A549 (cell line): ENCODE results near the gene RPS6KB1.
A peak's percentile ranks its signal among the peaks of the same experiment; 100 is the strongest.

Experiments used
- BHLHE40 ChIP-seq: IDR thresholded peaks from 2 replicates; pipeline ENCODE4 v1.6.1; 2012; ENCODE audit warnings: low read depth, low read length, inconsistent platforms
- CTCF ChIP-seq: fragments of >200 bp; sonication (Bioruptor Twin); formaldehyde crosslinking; IDR thresholded peaks from 3 replicates; pipeline ENCODE4 v1.5.1; 2016
- KDM1A ChIP-seq: fragments of 200-600 bp; sonication (generic); IDR thresholded peaks from 2 replicates; pipeline ENCODE4 v1.6.1; 2016; ENCODE audit warnings: low read depth, mild to moderate bottlenecking
- POLR2A ChIP-seq: IDR thresholded peaks from 2 replicates; pipeline ENCODE4 v1.6.1; 2012; ENCODE audit warnings: mild to moderate bottlenecking, low read length
- REST ChIP-seq: fragments of 200-600 bp; sonication (generic); IDR thresholded peaks from 2 replicates; pipeline ENCODE4 v1.6.1; 2016; ENCODE audit warnings: antibody characterized with exemption, mild to moderate bottlenecking, moderate library complexity
- TP53 ChIP-seq: fragments of 250-450 bp; sonication (Bioruptor Pico); IDR thresholded peaks from 2 replicates; pipeline ENCODE4 v1.5.0; 2021; ENCODE audit warnings: mild to moderate bottlenecking, moderate library complexity
- USF2 ChIP-seq: fragments of 450-650 bp; IDR thresholded peaks from 2 replicates; pipeline ENCODE4 v1.6.1; 2014; ENCODE audit warnings: antibody characterized with exemption

DNA sequence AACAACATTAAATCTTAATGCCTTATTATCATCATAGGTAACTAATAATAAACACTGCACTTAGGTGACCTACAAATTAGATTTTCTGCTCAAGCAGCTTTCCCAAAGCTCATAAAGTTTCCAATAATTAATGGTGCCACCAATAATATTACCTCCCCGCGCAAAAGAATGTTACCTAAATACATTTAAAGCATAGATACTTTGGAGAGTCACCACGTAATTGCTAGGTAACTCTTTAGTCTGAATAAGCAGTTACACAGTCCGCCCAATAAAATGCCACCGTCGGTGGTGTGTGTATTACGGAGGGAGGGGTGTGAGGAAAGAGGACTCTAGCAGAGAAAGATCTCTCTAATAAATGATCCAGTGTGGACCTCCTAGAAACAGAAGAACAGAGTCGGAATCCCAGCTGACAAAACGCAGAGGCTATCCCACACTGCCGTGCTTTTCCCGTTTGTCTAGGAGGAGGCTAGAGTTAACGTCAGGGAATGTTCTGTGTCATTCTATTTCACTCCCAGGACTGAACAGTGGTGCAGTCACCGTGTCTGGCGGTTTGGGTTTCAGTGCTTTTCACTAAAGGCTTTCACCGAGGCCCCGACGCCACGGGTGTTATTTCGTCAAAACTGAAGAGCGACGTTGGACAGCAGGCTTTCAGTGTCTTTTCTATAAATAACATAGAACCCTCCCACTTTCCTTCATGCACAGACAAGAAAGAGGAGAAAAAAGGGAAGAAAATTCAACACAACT is 71.0 kb downstream of the RPS6KB1 start:
- TF ChIP-seq CTCF = no peak
- no peak for TF ChIP-seq USF2
- TF ChIP-seq KDM1A = no peak
- TF ChIP-seq POLR2A = no peak
- no peak for TF ChIP-seq BHLHE40
- TF ChIP-seq REST = 0 out of 2 replicates have a peak, but pooled peaks have one; percentile 0
- no peak for TF ChIP-seq TP53
